Astrocyte of the hippocampus (primary cell): Measurements from ENCODE around the gene TMEM135.
"Not testable (repeated sequence)": the region's sequence is repeated elsewhere in the genome, so short reads cannot be mapped to it uniquely, and the experiment has no call there.

Source experiments
- DNase-seq: peaks from one replicate; pipeline ENCODE4 v3.0.0; 2011; ENCODE audit warnings: low read depth, low spot score

The TMEM135 gene

DNA sequence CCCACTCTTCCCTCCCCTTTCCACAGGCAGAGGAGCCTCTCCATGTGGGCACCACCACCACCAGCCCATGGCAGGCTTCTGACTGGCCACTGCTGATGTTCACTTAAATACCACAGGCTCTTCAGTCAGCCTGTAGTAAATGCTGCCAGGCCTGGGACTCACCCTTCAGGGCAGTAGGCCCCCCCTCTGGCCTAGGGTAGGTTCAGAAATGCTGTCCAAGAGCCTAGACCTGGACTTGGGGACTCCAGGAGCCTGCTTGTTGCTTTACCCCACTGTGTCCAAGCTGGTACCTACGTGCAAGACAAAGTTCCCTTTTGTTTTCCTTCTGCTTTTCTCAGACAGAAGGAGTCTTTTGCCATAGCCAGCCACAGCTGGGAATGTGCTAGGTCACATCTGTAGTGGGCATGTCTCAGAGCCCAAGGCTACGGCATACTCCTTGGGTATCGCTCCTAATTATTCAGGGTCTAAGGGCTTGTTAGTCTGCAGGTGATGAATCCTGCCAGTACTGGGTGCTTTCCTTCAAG, 38.6 kb downstream of the TMEM135 start:
- no peak for DNase-seq

DNA sequence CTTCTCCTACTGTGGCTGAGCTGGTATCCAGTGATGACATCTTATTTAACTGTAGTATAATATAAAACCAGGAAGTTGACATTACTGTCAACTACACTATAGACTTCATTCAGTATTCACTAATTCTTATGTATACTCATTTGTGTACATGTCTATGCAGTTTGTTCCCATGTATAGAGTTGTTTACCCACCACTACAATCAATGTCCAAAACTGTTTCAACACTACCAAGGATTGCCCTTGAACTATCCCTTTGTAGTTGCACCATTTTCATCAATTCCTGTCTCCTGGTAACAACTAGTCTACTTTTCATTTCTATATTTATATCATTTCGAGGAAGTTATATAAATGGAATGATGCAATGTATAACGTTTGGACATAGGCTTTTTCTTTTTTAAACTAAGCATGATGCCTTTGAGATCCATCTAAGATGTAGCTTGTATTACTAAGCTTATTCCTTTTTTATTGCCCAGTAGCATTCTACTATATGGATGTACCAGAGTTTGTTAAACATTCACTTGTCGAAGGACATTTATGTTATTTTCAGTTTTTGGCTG, 39.2 kb downstream of the TMEM135 start:
- DNase-seq, result no peak

DNA sequence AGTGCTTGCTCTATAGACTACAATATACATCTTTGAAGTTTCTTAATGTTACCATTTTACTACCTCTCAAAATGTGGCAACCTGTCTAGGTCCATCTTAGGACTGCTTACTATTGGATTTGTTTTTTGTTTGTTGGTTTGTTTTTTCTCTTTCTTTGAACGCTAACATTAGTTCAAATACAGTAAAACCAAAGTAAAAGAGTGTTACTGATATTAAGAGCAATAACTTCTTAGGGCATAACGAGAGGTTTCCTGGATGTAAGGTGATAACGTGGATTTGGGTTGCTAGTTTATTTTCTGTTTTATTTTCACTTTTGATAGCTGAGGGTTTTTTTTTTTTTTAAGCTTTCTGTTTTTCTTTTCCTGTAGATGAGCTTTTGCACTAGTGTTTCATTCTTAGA, 43.6 kb downstream of the TMEM135 start:
- DNase-seq, result no peak

DNA sequence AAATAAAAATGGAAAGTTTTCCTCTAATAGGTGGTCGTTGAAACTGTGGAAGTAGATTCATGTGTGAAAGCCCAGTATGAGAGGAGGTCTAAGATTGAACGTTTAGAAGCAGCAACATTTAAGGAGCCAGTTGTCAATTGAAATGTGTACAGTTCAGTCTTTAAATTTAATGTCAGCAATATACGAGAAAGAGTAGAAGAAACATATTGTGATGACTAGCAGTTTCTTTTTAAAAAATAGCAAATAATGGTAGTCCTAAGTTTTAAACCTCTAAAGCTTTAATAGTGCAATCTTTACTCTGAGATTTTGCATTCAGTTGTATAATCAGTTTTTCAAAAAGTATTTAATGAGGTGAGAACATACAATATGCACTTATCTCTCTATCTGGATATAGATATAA, 44.9 kb downstream of the TMEM135 start:
- no peak for DNase-seq

DNA sequence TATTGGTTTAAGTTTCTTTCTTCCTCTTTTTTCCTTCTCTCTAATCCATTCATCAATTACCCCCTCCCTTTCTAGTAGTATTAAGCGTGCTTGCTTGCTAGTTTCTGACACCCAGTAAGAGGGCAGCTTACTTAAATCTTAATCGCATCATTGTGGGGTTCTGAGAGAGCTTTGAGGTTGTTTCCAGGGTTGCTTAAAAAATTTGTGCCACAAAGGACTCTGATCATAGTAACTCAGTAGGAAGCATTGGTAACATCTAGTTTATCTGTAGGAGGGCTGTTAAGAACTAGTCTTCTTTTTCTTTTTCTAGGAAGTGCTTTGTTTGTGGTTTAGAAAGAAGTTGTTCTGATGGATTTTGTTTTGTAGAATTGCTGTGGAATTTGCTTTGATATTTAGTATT, 45.3 kb downstream of the TMEM135 start:
- DNase-seq, result no peak

DNA sequence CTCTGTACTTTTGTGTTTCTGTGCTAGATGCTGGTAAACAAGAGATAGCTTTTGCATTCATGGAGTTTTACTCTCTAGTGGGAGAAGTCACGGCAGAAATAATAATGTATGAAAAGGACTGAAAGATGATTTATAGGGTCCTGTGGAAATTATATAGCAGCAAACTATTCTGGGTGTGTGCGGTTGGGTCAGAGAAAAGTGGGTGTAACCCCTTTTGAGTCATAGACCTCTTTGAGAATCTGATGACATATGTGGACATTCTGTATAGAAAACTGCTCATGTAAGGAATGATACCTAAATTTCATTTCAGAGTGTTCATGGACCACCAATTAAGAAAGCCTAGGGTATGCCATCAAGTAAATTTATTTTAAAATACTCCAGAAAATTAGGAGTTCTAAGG, 54.4 kb downstream of the TMEM135 start:
- DNase-seq, result no peak

DNA sequence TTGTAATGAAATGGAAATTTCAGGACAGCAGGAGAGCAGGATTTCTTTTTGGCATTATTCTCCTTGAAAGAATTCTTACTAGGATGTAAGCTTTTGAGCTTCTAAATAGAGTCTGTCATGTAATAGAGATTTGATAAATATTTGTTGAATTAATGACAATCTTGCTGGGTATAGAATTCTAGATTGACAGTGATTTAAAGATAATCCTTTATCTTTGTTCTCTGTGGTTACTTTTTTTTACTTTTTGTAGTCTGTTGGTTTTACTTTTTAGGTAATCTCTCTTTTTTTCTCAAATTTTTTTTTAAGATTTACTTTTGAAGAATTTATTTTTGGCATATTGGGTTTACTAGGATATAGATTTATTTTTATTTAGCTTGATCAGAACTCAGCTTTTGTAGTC, 54.8 kb downstream of the TMEM135 start:
- DNase-seq, result no peak

DNA sequence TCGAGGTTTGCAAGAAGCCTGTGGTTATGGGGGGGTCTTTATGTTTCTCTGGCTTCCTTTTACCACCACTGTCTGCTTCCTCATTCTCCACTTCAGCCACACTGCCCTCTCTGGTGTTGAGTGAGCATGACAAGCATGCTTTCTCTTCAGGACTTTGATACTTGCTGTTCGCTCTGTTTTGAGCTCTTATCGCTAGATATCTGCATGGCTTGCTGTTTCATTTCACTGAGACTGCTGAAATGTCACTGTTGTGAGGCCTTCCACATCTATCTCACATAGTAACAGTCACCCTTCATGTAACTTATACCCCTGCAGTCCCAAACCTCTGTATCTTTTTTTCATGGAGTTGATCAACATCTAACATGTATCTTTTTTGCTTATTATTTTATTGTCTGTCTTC, 59.8 kb downstream of the TMEM135 start:
- peak; percentile 21 for DNase-seq

DNA sequence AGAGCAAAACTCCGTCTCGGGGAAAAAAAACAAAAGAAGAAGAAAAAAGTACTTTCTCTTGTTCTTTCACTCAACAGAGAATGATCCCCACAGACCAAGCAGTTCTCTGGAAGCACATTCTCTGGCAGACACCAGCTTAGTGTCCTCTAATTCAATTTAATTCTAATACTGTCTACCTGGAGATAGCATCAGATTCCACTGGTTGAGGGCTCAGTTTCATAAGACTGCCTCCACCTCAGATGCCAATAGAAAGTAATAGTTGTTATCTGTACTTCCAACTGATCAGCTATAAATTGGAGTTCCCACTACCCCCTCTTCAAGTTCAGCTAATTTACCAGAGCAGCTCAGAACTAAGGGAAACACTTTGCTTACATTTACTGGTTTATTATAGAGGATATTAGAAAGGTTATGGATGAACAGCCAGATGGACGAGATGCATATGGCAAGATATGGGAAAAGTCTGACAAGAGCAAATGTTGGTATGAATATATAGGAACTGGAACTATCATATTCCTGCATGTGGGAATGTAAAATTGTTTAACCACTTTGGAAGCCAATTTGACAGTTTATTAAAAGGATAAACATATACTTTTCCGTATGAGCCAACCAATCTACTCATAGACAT, 64.3 kb downstream of the TMEM135 start:
- no peak for DNase-seq

DNA sequence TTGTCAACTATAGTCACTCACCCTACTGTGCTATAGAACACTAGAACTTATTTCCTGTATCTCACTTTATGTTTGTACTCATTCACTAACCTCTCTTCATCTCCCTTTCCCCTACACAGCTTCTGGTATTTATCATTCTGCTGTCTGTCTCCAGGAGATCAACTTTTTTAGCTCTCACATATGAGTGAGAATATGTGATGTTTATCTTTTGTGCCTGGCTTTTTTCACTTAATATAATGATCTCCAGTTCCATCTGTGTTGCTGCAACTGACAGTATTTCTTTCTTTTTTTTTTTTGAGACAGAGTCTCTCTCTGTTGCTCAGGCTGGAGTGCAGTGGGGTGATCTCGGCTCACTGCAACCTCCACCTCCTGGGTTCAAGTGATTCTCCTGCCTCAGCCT, 68.1 kb downstream of the TMEM135 start:
- DNase-seq, result not testable (repeated sequence)

DNA sequence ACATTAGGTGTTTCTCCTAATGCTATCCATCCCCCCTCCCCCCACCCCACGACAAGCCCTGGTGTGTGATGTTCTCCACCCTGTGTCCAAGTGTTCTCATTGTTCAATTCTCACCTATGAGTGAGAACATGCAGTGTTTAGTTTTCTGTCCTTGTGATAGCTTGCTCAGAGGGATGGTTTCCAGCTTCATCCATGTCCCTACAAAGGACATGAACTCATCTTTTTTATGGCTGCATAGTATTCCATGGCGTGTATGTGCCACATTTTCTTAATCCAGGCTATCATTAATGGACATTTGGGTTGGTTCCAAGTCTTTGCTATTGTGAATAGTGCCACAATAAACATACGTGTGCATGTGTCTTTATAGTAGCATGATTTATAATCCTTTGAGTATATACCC, 69.6 kb downstream of the TMEM135 start:
- not testable (repeated sequence) for DNase-seq

DNA sequence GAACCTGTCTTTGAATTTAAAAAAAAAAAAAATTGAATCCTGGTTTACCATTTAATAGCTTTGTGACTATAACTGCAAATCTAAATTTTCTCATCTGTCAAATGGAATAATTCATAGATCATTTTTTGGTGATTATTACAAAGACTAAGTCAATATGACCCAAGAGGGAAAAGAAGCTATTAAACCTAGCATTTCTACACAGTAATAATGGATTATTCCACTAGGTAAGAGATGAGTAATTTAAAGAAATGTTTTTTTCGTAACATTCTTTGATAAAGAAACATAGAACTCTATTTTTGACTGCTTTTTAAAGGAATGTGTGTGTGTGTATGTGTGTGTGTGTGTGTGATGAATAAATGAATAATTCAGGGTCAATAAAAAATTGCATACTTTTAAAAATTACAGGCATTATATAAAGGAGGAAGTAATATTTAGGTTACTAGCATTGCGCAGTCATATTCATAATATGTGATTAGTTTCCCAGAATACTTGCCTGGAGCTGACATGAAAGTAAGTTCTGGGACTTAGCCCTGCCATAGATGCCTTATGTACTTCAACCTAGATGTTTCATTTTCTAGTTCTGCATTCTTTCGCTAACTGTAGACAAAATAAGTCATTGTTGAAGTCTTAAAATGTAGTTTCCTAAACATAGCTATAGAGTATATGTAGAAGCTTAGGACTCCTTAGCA, 72.9 kb downstream of the TMEM135 start:
- no peak for DNase-seq

DNA sequence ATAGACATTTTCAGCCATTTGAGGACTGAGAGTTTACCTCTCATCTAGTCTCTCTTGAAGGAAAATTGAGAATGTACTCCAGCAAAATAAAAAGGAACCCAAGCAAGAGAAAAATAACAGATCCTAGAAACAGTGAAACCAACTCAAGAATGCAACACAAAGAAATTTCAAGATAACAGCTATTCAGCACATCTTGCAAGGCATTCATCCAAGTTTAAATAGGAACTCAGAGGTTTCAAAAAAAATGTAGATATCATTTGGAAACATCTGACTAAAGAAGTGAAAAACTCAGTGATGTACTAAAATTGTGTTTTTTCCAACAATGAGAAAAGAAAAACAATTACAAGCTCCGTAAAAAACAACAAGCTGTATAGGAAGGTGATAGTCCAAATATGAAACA, 76.4 kb downstream of the TMEM135 start:
- peak; percentile 42 for DNase-seq

DNA sequence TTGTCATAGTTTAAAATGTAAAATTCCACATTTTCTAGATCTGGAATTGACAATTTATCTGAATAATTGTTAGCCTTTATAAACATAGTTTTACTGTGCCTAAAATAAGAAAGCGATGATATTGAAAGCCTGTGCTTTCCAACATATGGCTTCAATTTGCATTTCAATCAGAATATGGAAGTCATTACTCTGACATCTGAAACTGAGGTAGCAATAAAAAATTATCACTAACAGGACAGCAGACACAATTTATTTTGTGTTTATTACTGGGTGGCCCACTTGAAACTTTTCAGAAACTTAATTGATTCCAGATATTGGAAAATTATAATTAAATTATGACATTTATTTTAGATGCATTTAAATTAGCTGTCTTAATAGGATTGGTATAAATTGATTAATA, 78.5 kb downstream of the TMEM135 start:
- DNase-seq, result no peak

DNA sequence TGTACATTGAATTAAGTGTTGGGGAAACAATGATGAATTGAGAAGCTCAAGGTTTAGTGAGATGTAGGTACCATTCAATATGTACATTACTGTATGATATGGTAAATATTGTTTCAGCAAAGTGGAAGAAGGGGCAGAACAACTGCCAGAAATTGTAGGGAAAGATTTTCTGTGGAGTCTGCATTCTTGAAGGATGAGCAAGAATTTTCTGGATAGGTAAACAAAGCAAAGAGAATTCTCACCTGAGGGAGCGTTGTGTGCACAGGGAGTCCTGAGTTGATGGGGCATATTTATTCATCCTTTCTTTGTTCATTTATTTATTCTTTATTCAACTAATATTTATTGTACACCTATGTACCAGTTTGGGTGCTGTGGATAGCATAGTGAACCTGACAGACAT, 83.2 kb downstream of the TMEM135 start:
- no peak for DNase-seq

DNA sequence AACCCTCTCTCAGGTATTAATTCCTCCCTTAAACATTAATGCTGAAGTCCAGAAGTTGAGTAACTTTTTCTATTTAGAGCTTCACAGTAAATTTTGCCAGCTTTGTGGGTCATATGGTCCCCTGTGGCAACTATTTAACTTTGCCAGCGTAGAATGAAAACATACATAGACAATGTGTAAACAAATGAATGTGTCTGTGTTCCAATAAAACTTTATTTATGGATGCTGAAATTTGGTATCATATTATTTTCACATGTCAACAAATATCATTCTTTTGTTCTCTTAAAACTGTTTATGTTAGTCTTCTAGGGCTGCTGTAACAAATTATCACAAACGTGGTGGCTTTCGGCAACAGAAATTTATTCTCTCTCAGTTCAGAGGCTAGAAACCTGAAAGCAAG, 85.1 kb downstream of the TMEM135 start:
- no peak for DNase-seq

DNA sequence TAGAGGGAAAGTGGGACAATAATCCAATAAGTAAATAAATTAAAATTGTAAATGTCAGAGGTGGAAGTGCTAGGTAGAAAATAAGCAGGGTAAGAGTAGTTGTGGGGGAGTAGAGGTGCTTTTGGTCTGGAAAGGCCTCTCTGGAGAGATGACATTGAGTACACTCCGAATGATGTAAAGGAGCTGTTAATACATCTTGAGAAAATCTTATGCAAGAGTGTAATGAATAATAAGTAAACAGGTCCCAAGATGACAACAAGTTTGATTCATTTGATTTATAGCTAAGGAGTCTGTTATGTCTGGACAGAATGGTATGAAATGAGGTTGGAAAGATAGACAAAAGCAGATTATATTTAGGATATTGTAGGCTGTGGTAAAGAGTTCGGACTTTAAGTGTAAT, 87.5 kb downstream of the TMEM135 start:
- DNase-seq, result no peak

DNA sequence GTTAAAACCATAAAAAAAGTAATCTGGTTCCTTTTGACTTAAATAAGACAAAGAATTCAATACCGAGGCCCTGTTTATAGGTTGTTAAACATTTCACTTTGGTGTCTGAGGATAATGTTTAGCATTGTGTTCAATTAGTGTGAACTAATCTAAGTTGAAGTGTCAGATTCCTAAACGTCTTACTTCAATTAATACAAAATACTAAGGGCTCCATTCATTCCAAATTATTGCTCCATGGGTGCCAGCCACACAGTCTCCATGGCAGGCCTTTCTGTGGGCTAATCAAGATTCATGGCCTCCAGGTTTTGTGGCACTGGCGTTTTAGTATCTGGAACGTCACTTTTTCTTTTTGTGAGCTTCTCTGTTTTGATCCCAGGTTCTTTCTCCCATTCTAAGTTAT, 89.4 kb downstream of the TMEM135 start:
- DNase-seq, result peak; percentile 16

DNA sequence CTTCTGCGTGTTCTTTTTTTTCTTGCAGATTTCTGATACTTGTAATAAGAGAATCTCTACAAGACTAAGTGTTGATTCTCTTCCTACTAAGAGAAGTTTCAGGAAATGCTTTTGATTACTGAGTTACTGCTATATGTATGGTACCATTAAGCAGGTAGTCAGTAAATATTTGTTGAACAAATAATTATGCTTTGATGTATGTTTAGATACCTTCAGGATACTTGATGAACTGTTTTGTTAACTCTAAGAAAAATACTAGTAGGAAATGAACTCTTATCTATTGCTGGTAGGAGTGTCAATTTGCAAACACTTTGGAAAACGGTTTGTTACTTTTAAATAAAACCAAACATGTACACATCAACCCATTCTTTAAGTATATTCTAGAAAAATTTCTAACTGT, 90.6 kb downstream of the TMEM135 start:
- DNase-seq, result no peak

DNA sequence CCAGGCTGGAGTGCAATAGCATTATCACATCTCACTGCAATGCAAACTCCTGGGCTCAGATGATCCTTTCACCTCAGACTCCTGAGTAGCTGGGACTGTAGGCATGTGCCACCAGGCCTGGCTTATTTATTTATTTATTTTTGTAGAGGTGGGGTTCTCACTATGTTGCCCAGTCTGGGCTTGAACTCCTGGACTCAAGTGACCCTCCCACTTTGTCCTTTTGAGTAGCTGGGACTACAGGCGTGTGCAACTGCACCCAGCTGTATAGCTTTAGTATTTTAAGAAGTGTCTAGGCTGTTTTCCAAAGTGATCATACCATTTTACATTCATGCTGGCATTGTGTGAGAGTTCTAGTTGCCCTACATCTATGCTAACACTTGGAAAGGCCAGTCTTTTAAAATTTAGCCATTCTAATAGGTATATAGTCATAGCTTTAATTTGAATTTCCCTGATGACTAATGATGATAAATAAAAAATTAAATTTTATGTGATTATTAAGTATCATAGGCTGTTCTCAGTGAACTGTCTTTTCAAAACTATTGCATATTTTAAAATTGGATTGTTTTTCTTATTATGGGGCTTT, 96.9 kb downstream of the TMEM135 start:
- no peak for DNase-seq

DNA sequence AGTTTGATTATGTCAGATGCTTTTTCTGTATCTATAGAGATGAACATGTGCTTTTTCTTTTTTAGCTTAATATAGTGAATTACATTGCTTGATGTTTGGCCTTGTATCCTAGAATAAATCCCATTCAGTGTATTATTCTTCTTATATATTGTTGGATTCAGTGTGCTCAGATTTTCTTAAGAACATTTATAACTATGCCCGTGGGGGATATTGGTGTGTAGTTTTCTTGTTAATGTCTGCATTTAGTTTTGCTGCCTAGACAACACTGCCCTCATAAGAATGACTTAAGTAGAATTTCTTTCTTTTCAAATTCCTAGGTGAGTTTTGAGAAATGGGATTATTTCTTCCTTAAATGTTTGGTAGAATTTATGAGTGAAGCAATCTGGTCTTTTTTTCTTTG, 98.5 kb downstream of the TMEM135 start:
- DNase-seq, result no peak

DNA sequence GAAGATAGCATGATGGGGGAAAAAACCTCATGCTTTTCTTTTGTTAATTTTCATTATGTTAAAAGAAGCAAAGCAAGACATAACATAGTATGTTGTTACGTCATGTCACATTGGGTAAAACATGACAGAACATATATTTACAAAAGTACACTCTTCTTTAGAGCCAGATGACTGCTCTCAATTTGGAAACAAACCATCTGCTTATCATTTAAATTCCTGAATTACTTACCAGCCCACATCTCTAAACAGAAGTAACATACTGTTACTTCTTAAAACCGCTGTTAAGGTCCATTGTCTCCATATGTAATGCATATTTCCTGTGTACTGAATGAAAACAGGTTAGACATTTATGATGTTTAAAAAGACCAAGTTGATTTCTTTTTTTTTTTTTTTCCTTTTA, 100.0 kb downstream of the TMEM135 start:
- DNase-seq, result no peak

DNA sequence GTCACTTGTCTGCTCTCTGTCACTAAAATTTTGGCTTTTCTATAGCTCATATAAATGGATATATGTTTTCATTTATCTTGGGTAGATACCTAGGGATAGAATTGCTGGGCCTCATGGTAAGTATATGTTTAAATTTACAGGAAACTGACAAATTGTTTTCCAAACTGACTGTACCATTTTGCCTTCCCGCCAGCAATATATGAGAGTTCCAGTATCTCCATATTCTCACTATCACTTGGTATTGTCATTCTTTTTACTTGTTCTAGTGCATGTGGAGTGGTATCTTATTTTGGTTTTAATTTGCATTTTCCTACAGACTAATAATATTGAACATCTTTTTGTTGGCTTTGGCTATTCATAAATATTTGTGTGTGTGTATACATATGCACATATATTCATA, 101.7 kb downstream of the TMEM135 start:
- no peak for DNase-seq
